ENCODE measurements around the gene CRTC3. TPM values are rescaled to one million over a fixed set of nuclear protein-coding genes. Genes with fewer than 3 reads are reported as not detected.

CRTC3 gene
- total RNA-seq, 1 experiment from 2014 or later: 45.0 TPM

DNA sequence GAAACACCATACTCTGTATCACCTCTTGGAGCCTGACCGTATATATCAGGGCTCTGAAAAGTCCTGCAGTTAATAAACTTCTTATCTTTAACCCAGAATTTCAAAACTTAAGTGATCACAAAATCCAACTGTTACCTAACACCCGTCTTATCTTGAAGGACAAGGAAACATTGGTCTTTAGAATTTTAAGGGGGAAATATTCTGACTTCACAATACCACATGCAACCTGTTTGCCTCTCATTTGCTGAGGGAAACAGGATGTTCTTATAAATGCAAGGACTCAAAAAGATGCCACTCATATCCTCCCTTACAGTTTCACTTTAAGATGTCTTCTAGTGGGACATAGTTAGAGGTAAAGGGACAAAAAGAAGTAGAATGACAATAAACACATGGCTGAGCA, 67.9 kb downstream of the CRTC3 start:
- in situ Hi-C loops (cut with HindIII; ENCODE audit: low pct_unique_long_range_greater_than_20kb, low sequenced_read_pairs) (no loop called here), intact Hi-C loops (cut with micrococcal nuclease; ENCODE audit: unreplicated experiment) (no loop called here)
- no peaks in the 10 kb centered on the region for H3K36me3 ChIP-seq (ENCODE audit: control insufficient read depth, insufficient read depth, low read length)
- DNase-seq (ENCODE audit: low read depth, low spot score) (no peak), ATAC-seq (no peak)
- H3K9me3 ChIP-seq (ENCODE audit: control insufficient read depth, insufficient read depth, low read depth, low read length): no peaks in the 10 kb centered on the region
- no peaks in the 10 kb centered on the region for H3K4me1 ChIP-seq (ENCODE audit: control insufficient read depth, insufficient read depth, low read length)
- POLR2A ChIA-PET: no interaction called here
- H3K27ac ChIP-seq (ENCODE audit: low read length): no peak overlapping the region
- CTCF ChIA-PET: no interaction called here
- BruUV-seq (replicated peaks): no TSS peak
- no peak for TF ChIP-seq TCF7L2 (IDR thresholded peaks at IDR 0.05; ENCODE audit: low read depth, low read length)
- TF ChIP-seq, protein P1, sequence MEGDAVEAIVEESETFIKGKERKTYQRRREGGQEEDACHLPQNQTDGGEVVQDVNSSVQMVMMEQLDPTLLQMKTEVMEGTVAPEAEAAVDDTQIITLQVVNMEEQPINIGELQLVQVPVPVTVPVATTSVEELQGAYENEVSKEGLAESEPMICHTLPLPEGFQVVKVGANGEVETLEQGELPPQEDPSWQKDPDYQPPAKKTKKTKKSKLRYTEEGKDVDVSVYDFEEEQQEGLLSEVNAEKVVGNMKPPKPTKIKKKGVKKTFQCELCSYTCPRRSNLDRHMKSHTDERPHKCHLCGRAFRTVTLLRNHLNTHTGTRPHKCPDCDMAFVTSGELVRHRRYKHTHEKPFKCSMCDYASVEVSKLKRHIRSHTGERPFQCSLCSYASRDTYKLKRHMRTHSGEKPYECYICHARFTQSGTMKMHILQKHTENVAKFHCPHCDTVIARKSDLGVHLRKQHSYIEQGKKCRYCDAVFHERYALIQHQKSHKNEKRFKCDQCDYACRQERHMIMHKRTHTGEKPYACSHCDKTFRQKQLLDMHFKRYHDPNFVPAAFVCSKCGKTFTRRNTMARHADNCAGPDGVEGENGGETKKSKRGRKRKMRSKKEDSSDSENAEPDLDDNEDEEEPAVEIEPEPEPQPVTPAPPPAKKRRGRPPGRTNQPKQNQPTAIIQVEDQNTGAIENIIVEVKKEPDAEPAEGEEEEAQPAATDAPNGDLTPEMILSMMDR (IDR thresholded peaks at IDR 0.05): no peak
- TF ChIP-seq, protein P2, sequence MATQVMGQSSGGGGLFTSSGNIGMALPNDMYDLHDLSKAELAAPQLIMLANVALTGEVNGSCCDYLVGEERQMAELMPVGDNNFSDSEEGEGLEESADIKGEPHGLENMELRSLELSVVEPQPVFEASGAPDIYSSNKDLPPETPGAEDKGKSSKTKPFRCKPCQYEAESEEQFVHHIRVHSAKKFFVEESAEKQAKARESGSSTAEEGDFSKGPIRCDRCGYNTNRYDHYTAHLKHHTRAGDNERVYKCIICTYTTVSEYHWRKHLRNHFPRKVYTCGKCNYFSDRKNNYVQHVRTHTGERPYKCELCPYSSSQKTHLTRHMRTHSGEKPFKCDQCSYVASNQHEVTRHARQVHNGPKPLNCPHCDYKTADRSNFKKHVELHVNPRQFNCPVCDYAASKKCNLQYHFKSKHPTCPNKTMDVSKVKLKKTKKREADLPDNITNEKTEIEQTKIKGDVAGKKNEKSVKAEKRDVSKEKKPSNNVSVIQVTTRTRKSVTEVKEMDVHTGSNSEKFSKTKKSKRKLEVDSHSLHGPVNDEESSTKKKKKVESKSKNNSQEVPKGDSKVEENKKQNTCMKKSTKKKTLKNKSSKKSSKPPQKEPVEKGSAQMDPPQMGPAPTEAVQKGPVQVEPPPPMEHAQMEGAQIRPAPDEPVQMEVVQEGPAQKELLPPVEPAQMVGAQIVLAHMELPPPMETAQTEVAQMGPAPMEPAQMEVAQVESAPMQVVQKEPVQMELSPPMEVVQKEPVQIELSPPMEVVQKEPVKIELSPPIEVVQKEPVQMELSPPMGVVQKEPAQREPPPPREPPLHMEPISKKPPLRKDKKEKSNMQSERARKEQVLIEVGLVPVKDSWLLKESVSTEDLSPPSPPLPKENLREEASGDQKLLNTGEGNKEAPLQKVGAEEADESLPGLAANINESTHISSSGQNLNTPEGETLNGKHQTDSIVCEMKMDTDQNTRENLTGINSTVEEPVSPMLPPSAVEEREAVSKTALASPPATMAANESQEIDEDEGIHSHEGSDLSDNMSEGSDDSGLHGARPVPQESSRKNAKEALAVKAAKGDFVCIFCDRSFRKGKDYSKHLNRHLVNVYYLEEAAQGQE (IDR thresholded peaks at IDR 0.05; ENCODE audit: insufficient read depth in 1 of 2, low read depth in 2 of 2, low read length in 1 of 2): no peak
- no peak overlapping the region for H3K4me3 ChIP-seq (ENCODE audit: low read depth in 2 of 2, low read length in 2 of 2)
- H3K27me3 ChIP-seq (ENCODE audit: control insufficient read depth, insufficient read depth, low read length): no peaks in the 10 kb centered on the region

- ChIA-PET CTCF (no interaction called here), POLR2A (no interaction called here)
- no peak overlapping the region for H3K27ac ChIP-seq (ENCODE audit: low read length)
- no peaks in the 10 kb centered on the region for H3K9me3 ChIP-seq (ENCODE audit: control insufficient read depth, insufficient read depth, low read depth, low read length)
- intact Hi-C loops (cut with micrococcal nuclease; ENCODE audit: unreplicated experiment): no loop called here
- TF ChIP-seq SIN3A (IDR thresholded peaks at IDR 0.05; ENCODE audit: borderline replicate concordance, insufficient read depth, low read depth, low read length): no peak
- TF ChIP-seq, protein P1 (IDR thresholded peaks at IDR 0.05): no peak
- TF ChIP-seq, protein P2 (IDR thresholded peaks at IDR 0.05; ENCODE audit: insufficient read depth in 1 of 2, low read depth in 2 of 2, low read length in 1 of 2): no peak
- TF ChIP-seq POLR2AphosphoS5 (IDR thresholded peaks at IDR 0.05; ENCODE audit: low read depth, low read length): no peak
- no peak for TF ChIP-seq TCF7L2 (IDR thresholded peaks at IDR 0.05; ENCODE audit: low read depth, low read length)
- BruUV-seq (replicated peaks): no TSS peak
- ATAC-seq (peak; percentile 34; the same call in 1 of the 2 replicates), DNase-seq (ENCODE audit: low read depth, low spot score) (no peak)
- H3K36me3 ChIP-seq (ENCODE audit: control insufficient read depth, insufficient read depth, low read length): no peaks in the 10 kb centered on the region
- H3K27me3 ChIP-seq (ENCODE audit: control insufficient read depth, insufficient read depth, low read length): no peaks in the 10 kb centered on the region
- no peaks in the 10 kb centered on the region for H3K4me1 ChIP-seq (ENCODE audit: control insufficient read depth, insufficient read depth, low read length)
- in situ Hi-C loops (cut with HindIII; ENCODE audit: low pct_unique_long_range_greater_than_20kb, low sequenced_read_pairs): no loop called here
- H3K4me3 ChIP-seq (ENCODE audit: low read depth in 2 of 2, low read length in 2 of 2): no peak overlapping the region
Observed at GRCh38 chr15:90598031-90598577, 68.4 kb downstream of the CRTC3 start.

All from Panc1 (cell line).